Endothelial cell of umbilical vein (primary cell): Measurements from ENCODE around the gene OSBPL5. TPM values are rescaled to one million over a fixed set of nuclear protein-coding genes. Genes with fewer than 3 reads are reported as not detected.

Experiments used
- BruUV-seq: library from RNA; stranded (reverse); fragments of 400-500 nt; replicated peaks from 2 replicates; lab custom pipeline; 2021; lab: Mats Ljungman, UMichigan
- CTCF ChIA-PET: fragments of 300-600, 350-600 bp; sonication (Branson Sonifier 250); formaldehyde crosslinking; loops from one replicate; lab custom pipeline; 2021; ENCODE audit warnings: antibody characterized with exemption, inconsistent platforms; lab: Charles Lee
- POLR2A ChIA-PET: fragments of 300-600, 350-600 bp; sonication (Branson Sonifier 250); formaldehyde crosslinking; loops from one replicate; lab custom pipeline; 2021; ENCODE audit warnings: antibody characterized with exemption, inconsistent platforms; lab: Charles Lee
- DNase-seq: peaks from one replicate; pipeline ENCODE4 v3.0.0-alpha.2; 2011; ENCODE audit warnings: low read depth, low spot score
- FAIRE-seq: peaks from 2 replicates; lab custom pipeline; 2011; peaks lifted over from hg19 to GRCh38; lab: Jason Lieb, UNC
- H2AFZ ChIP-seq: 2 replicates; pipeline ENCODE4 v1.6.0; 2012; ENCODE audit warnings: low read depth, low read length, control low read depth, inconsistent platforms
- H3K27ac ChIP-seq: 2 replicates; pipeline ENCODE4 v1.5.1; 2011; ENCODE audit warnings: low read depth, mild to moderate bottlenecking, control low read depth, low read length, moderate library complexity; ENCODE audit not compliant: insufficient read depth
- H3K27me3 ChIP-seq, 2 experiments: 2 replicates each; pipeline versions ENCODE4 v1.6.0 to v1.6.1; 2011; ENCODE audit warnings: low read length in 2 of 2, mixed read lengths in 1 of 2; ENCODE audit not compliant: control insufficient read depth in 2 of 2, insufficient read depth in 2 of 2
- H3K36me3 ChIP-seq, 2 experiments: 2 replicates in 1 of 2; 3 replicates in 1 of 2; pipeline ENCODE4 v1.5.1; 2011; ENCODE audit warnings: low read length in 2 of 2, mild to moderate bottlenecking in 1 of 2, moderate library complexity in 1 of 2; ENCODE audit not compliant: control insufficient read depth in 2 of 2, insufficient read depth in 2 of 2; ENCODE audit errors: extremely low read depth in 1 of 2
- H3K4me1 ChIP-seq: 3 replicates; pipeline ENCODE4 v1.5.1; 2011; ENCODE audit warnings: mild to moderate bottlenecking, low read length; ENCODE audit not compliant: control insufficient read depth, insufficient read depth; ENCODE audit errors: extremely low read depth
- H3K4me2 ChIP-seq: 2 replicates; pipeline ENCODE4 v1.6.1; 2011; ENCODE audit warnings: low read length, control low read depth, mixed read lengths; ENCODE audit not compliant: insufficient read depth
- H3K4me3 ChIP-seq, 3 experiments: fragments of 200-600 bp in 1 of 3; sonication (generic), shearing (Covaris generic) in 1 of 3; replicated peaks in 1 of 3; 2 replicates each; pipeline ENCODE4 v1.5.1; 2011 to 2016; ENCODE audit warnings: control low read depth in 3 of 3, low read length in 3 of 3, mild to moderate bottlenecking in 2 of 3, inconsistent platforms in 1 of 3, low read depth in 1 of 3, moderate library complexity in 1 of 3; ENCODE audit not compliant: insufficient read depth in 1 of 3
- H3K79me2 ChIP-seq: 2 replicates; pipeline ENCODE4 v1.6.0; 2012; ENCODE audit warnings: low read length, inconsistent platforms; ENCODE audit not compliant: control insufficient read depth, insufficient read depth
- H3K9ac ChIP-seq: replicated peaks from 2 replicates; pipeline ENCODE3; 2011; ENCODE audit warnings: low read length, control low read depth; ENCODE audit not compliant: insufficient read depth; ENCODE audit errors: extremely low read depth
- H3K9me1 ChIP-seq: replicated peaks from 3 replicates; pipeline ENCODE4 v1.6.0; 2011; ENCODE audit warnings: mild to moderate bottlenecking, low read length; ENCODE audit not compliant: control insufficient read depth, insufficient read depth; ENCODE audit errors: extremely low read depth
- H3K9me3 ChIP-seq: replicated peaks from 2 replicates; pipeline ENCODE4 v1.5.1; 2012; ENCODE audit warnings: low read length, inconsistent platforms; ENCODE audit not compliant: control insufficient read depth, insufficient read depth
- H4K20me1 ChIP-seq: replicated peaks from 2 replicates; pipeline ENCODE3; 2011; ENCODE audit warnings: mild to moderate bottlenecking, low read length; ENCODE audit not compliant: control insufficient read depth, insufficient read depth; ENCODE audit errors: extremely low read depth
- EZH2 ChIP-seq: IDR thresholded peaks from 2 replicates; pipeline ENCODE4 v1.6.1; 2012; ENCODE audit warnings: borderline replicate concordance, low read depth, mild to moderate bottlenecking, moderate library complexity, low read length, inconsistent platforms; ENCODE audit not compliant: severe bottlenecking
- FOS ChIP-seq: IDR thresholded peaks from 2 replicates; pipeline ENCODE4 v1.6.1; 2011; ENCODE audit warnings: mild to moderate bottlenecking, low read length, moderate library complexity, borderline replicate concordance; ENCODE audit not compliant: insufficient read depth
- GATA2 ChIP-seq: IDR thresholded peaks from 2 replicates; pipeline ENCODE4 v1.7.0; 2011; ENCODE audit warnings: low read depth, mild to moderate bottlenecking, moderate library complexity, mixed read lengths, low read length; ENCODE audit not compliant: insufficient read length, insufficient read depth
- MYC ChIP-seq: IDR thresholded peaks from one replicate; pipeline ENCODE4 v1.6.1; 2011; ENCODE audit warnings: mild to moderate bottlenecking, low read depth, low read length
- POLR2A ChIP-seq: IDR thresholded peaks from 2 replicates; pipeline ENCODE4 v1.6.1; 2012; ENCODE audit warnings: low read depth, mild to moderate bottlenecking, control low read depth, low read length
- dilution Hi-C: fragments of 300-500 bp; cut with MboI; formaldehyde crosslinking; loops from one replicate; pipeline ENCODE4 v1.15.0; 2019; ENCODE audit warnings: low sequenced_read_pairs; ENCODE audit not compliant: extremely low pct_ligation_motif_present
- intact Hi-C: fragments of 100-400 bp; cut with micrococcal nuclease; formaldehyde crosslinking; loops from one replicate; pipeline ENCODE4 v1.10.0; 2022
- polyA plus RNA-seq, 4 experiments: library from polyadenylated mRNA; depleted of rRNA in 3 of 4; stranded (reverse) in 3 of 4; unstranded in 1 of 4; fragments of >200 nt; gene quantifications; 2 replicates each; pipeline versions ENCODE4 v1.2.1 to v1.2.3, GENCODE V29; 2011 to 2012; ENCODE audit warnings: missing spikeins in 1 of 4
- total RNA-seq: library from RNA; stranded (reverse); gene quantifications from 2 replicates; pipeline ENCODE4 v1.2.3, GENCODE V29; 2021

Gene OSBPL5
- total and polyA plus RNA-seq, 2 donors (not counting 3 experiments of a cell fraction or from before 2014, with no cell fraction given): 8.7 to 37.7 TPM

DNA sequence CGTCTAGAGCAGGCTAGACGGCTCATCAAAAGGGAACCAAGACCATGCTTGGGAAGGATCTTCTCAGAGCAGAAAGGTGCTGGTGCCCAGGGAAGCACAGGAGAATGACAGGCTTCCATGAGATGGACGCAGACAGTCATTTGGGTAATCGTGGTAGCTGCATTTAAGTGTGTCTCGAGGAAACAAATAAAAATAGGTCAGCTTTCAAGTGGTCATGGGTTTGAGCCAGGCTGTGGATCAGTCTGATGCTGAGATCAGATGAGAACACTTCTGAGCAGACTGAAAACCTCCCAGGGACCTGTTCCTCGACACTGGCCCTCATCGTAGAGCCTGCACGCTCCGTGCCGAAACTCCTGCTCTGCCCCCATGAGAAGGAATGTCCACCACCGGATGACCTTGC is 112.5 kb downstream of the OSBPL5 start:
- Histone ChIP-seq H3K4me3 (no peak overlapping the region), H3K36me3 (peaks cover 0 to 3% of the 10 kb centered on the region in 2 experiments), H3K4me2 (no peak overlapping the region), H3K9ac (no peak overlapping the region), H3K9me3 (no peaks in the 10 kb centered on the region), H3K4me1 (peaks cover 20% of the 10 kb centered on the region), H3K79me2 (peaks cover 89% of the 10 kb centered on the region), H2AFZ (no peak overlapping the region), H4K20me1 (no peaks in the 10 kb centered on the region), H3K9me1 (no peaks in the 10 kb centered on the region), H3K27ac (no peak overlapping the region), H3K27me3 (no peaks in the 10 kb centered on the region)
- ChIA-PET POLR2A (no interaction called here), CTCF (interaction anchor here (0.6 kb wide), 1 partner anchor 133 kb away, joined by 5 read pairs; no protein-coding TSS in a partner anchor)
- dilution Hi-C loops (no loop called here), intact Hi-C loops (no loop called here)
- TF ChIP-seq EZH2 (no peak), MYC (no peak), GATA2 (no peak), FOS (no peak), POLR2A (no peak)
- FAIRE-seq (no peak), DNase-seq (no peak)
- no TSS peak for BruUV-seq

DNA sequence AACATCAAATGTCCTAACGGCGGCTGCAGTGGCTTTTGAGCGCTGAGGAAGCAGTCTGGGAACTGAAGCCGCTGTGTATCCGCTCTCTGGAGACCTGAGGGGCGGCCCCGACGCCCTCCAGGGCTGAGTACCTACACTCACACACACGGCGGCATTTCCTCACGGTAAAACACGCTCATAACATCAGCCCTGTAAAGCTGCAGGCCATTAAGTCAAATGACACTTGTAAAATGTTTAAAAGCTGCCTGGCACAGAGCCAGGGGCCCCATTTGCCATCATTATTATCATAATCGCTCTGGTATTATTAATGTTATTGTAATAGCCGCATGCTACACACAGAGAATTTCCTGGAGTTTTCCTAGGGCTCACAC is 113.0 kb downstream of the OSBPL5 start:
- Histone ChIP-seq H3K9me1 (no peaks in the 10 kb centered on the region), H3K27me3 (no peaks in the 10 kb centered on the region), H4K20me1 (no peaks in the 10 kb centered on the region), H3K9ac (no peak overlapping the region), H3K79me2 (peaks cover 93% of the 10 kb centered on the region), H3K4me2 (no peak overlapping the region), H3K27ac (no peak overlapping the region), H3K4me3 (no peak overlapping the region), H3K4me1 (peaks cover 20% of the 10 kb centered on the region), H3K36me3 (peaks cover 0 to 3% of the 10 kb centered on the region in 2 experiments), H3K9me3 (no peaks in the 10 kb centered on the region), H2AFZ (no peak overlapping the region)
- ChIA-PET CTCF (interaction anchor here (0.6 to 3.7 kb wide), 2 partner anchors 39 to 132 kb away, joined by 5 to 85 read pairs; no protein-coding TSS in a partner anchor), POLR2A (no interaction called here)
- DNase-seq (no peak), FAIRE-seq (no peak)
- dilution Hi-C loops (no loop called here), intact Hi-C loops (no loop called here)
- no peak for TF ChIP-seq POLR2A
- BruUV-seq: no TSS peak
